ENCODE data around the gene C16orf54.
A peak's percentile ranks its signal among the peaks of the same experiment; 100 is the strongest.

Gene C16orf54

DNA sequence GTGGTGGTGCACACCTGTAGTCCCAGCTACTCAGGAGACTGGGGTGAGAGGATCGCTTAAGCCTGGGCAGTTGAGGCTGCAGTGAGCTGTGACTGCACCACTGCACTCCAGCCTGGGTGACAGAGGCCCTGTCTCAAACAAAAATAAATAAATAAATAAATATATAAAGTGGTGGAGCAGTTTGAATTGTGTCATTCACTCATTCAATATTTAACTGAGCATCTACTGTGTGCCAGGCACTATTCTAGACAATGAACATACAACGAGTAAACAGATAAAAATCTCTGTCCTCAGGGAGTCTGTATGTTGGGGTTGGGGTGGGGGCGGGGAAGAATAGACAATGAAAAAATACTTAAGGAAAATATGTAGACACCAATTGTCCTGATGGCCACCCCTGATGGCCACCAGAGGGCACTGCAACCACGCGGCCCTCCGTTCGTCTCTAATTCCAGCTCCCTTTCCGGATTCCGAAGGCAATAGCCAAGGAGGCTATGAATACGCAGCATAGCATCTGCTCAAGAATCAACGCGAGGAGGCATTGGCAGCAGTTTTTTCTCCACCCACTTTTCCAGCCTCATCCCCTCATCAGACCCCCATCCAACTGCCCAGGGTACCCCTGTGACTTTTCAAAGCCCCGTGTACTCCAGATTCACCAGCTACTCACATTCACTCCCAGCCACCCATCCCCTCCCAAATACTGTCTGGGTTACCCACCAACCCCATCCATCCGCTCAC, 45.4 kb downstream of the C16orf54 start:
- no peak for TF ChIP-seq EZH2 (IDR thresholded peaks at IDR 0.05; ENCODE audit: borderline replicate concordance, low read depth, low read length, severe bottlenecking)
- TF ChIP-seq, protein P1, sequence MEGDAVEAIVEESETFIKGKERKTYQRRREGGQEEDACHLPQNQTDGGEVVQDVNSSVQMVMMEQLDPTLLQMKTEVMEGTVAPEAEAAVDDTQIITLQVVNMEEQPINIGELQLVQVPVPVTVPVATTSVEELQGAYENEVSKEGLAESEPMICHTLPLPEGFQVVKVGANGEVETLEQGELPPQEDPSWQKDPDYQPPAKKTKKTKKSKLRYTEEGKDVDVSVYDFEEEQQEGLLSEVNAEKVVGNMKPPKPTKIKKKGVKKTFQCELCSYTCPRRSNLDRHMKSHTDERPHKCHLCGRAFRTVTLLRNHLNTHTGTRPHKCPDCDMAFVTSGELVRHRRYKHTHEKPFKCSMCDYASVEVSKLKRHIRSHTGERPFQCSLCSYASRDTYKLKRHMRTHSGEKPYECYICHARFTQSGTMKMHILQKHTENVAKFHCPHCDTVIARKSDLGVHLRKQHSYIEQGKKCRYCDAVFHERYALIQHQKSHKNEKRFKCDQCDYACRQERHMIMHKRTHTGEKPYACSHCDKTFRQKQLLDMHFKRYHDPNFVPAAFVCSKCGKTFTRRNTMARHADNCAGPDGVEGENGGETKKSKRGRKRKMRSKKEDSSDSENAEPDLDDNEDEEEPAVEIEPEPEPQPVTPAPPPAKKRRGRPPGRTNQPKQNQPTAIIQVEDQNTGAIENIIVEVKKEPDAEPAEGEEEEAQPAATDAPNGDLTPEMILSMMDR (IDR thresholded peaks at IDR 0.05; ENCODE audit: borderline replicate concordance, extremely low read depth, low read length, poor library complexity, severe bottlenecking), result peak; percentile 78
- H3K27ac ChIP-seq (ENCODE audit: low read length), result no peak overlapping the region
- H3K9ac ChIP-seq (ENCODE audit: low read depth, low read length), result no peak overlapping the region
- no peaks in the 10 kb centered on the region for H3K27me3 ChIP-seq (ENCODE audit: insufficient read depth, low read length, poor library complexity)
- peak; percentile 53 for ATAC-seq (ENCODE audit: insufficient read depth, low read depth)
- H3K79me2 ChIP-seq (ENCODE audit: insufficient read depth, low read length), result no peaks in the 10 kb centered on the region
- H3K36me3 ChIP-seq (ENCODE audit: insufficient read depth, low read length), result peaks cover 12% of the 10 kb centered on the region
- H3K4me2 ChIP-seq (ENCODE audit: insufficient read depth, low read length), result no peak overlapping the region
- peak; percentile 55 for DNase-seq
- no peaks in the 10 kb centered on the region for H4K20me1 ChIP-seq (ENCODE audit: insufficient read depth, low read length)
- H3K9me3 ChIP-seq (ENCODE audit: insufficient read depth, low read length, severe bottlenecking), result peaks cover 4% of the 10 kb centered on the region
- H2AFZ ChIP-seq (ENCODE audit: low read depth, low read length), result no peak overlapping the region
- no peak overlapping the region for H3K4me3 ChIP-seq (ENCODE audit: low read depth in 1 of 2, low read length in 2 of 2)
- H3K4me1 ChIP-seq (ENCODE audit: insufficient read depth, low read length), result peaks cover 17% of the 10 kb centered on the region

DNA sequence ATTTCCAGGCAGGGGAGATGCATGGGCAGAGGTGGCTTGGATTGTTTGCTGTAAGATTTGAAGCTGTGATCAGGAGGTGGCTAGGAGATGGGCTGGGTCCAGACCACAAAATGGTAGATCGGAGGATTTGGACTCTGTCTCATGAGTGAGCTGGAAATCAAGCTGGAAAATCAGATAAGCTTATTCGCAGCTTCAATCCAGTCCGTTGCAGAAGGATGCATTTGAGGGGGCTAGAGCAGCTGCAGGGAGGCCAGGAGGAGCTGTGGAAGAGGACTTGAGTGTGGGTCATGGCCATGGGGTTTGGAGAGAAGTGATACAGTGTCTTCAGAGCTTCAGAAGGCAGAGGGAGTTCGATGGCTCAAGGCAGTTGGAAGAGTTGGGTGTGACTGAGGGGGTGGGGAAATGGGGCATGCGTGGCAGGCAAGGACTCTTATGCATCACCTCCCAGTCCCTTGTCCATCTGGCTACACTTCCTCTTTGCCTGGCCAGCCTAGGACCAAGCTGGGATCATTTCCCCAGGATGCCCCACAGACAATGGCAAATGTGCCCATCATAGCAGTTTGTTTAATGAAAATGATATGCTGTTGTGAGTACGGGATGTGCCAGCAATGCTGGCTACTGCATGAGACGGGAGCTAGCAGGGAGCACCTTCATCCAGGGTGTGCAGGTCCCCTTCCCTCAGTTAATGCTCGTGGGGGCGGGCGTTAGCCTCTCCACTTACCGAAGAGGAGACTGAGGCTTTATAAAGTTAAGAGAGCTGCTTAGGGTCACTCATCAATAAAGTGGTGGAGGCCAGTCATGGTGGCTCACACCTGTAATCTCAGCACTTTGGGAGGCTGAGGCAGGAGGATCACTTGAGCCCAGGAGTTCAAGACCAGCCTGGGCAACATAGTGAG, 46.2 kb downstream of the C16orf54 start:
- peaks cover 17% of the 10 kb centered on the region for H3K4me1 ChIP-seq (ENCODE audit: insufficient read depth, low read length)
- DNase-seq, result no peak
- H4K20me1 ChIP-seq (ENCODE audit: insufficient read depth, low read length), result no peaks in the 10 kb centered on the region
- TF ChIP-seq, protein P1 (IDR thresholded peaks at IDR 0.05; ENCODE audit: borderline replicate concordance, extremely low read depth, low read length, poor library complexity, severe bottlenecking), result no peak
- TF ChIP-seq EZH2 (IDR thresholded peaks at IDR 0.05; ENCODE audit: borderline replicate concordance, low read depth, low read length, severe bottlenecking), result no peak
- peaks cover 14% of the 10 kb centered on the region for H3K36me3 ChIP-seq (ENCODE audit: insufficient read depth, low read length)
- no peak overlapping the region for H3K4me3 ChIP-seq (ENCODE audit: low read depth in 1 of 2, low read length in 2 of 2)
- no peak overlapping the region for H3K9ac ChIP-seq (ENCODE audit: low read depth, low read length)
- ATAC-seq (ENCODE audit: insufficient read depth, low read depth), result no peak
- H3K79me2 ChIP-seq (ENCODE audit: insufficient read depth, low read length), result no peaks in the 10 kb centered on the region
- no peak overlapping the region for H2AFZ ChIP-seq (ENCODE audit: low read depth, low read length)
- no peak overlapping the region for H3K4me2 ChIP-seq (ENCODE audit: insufficient read depth, low read length)
- no peak overlapping the region for H3K27ac ChIP-seq (ENCODE audit: low read length)
- no peaks in the 10 kb centered on the region for H3K27me3 ChIP-seq (ENCODE audit: insufficient read depth, low read length, poor library complexity)
- peaks cover 4% of the 10 kb centered on the region for H3K9me3 ChIP-seq (ENCODE audit: insufficient read depth, low read length, severe bottlenecking)

DNA sequence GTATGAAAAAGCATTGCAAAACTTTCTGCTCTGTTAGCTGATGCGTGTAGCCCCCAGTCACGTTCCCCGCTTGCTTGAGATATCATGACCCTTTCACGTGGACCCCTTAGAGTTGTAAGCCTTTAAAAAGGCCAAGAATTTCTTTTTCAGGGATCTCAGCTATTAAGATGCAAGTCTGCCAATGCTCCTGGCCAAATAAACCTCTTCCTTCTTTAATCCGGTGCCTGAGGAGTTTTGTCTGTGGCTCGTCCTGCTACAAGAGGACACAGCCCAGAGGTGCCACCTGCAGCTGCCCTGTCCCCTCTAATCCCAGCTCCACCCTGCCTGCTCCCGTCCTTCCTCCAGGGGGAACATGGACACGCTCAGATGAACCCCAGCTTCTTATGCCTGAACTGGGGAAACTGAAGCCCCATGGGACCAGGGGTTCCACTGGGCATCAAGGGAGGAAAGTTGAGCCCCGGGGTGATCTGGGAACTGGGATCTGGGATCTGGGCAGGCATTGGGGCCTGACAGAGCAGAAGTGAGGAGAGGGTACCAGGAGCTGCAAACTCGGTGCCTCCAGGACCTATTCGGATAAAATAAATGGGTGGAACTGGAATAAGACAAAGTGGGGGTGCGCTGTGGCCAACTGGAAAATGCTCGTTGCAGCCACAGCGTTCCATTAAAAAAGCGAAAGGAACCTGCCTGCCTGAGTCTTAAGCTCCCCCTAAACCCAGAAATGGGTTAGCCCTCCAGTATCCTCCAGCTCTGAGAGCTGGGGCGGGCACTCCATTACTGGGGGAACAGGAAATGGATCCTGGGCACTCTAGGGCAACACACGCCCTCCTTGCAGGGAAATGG, 47.1 kb downstream of the C16orf54 start:
- TF ChIP-seq, protein P1 (IDR thresholded peaks at IDR 0.05; ENCODE audit: borderline replicate concordance, extremely low read depth, low read length, poor library complexity, severe bottlenecking), result no peak
- TF ChIP-seq EZH2 (IDR thresholded peaks at IDR 0.05; ENCODE audit: borderline replicate concordance, low read depth, low read length, severe bottlenecking), result no peak
- H3K27ac ChIP-seq (ENCODE audit: low read length), result no peak overlapping the region
- no peaks in the 10 kb centered on the region for H3K79me2 ChIP-seq (ENCODE audit: insufficient read depth, low read length)
- no peak overlapping the region for H3K9ac ChIP-seq (ENCODE audit: low read depth, low read length)
- H3K36me3 ChIP-seq (ENCODE audit: insufficient read depth, low read length), result peaks cover 14% of the 10 kb centered on the region
- H2AFZ ChIP-seq (ENCODE audit: low read depth, low read length), result no peak overlapping the region
- H3K4me3 ChIP-seq (ENCODE audit: low read depth in 1 of 2, low read length in 2 of 2), result no peak overlapping the region
- peaks cover 17% of the 10 kb centered on the region for H3K4me1 ChIP-seq (ENCODE audit: insufficient read depth, low read length)
- no peaks in the 10 kb centered on the region for H4K20me1 ChIP-seq (ENCODE audit: insufficient read depth, low read length)
- no peak overlapping the region for H3K4me2 ChIP-seq (ENCODE audit: insufficient read depth, low read length)
- DNase-seq (no peak), ATAC-seq (ENCODE audit: insufficient read depth, low read depth) (no peak)
- peaks cover 4% of the 10 kb centered on the region for H3K9me3 ChIP-seq (ENCODE audit: insufficient read depth, low read length, severe bottlenecking)
- H3K27me3 ChIP-seq (ENCODE audit: insufficient read depth, low read length, poor library complexity), result no peaks in the 10 kb centered on the region

All from DND-41 (cell line).